PC-3 (cell line): ENCODE data around the gene SLC35F5. TPM values are rescaled to one million over a fixed set of nuclear protein-coding genes. Genes with fewer than 3 reads are reported as not detected.
"Not testable (repeated sequence)": the region's sequence is repeated elsewhere in the genome, so short reads cannot be mapped to it uniquely, and the experiment has no call there.

Experiments
- ATAC-seq: fragments of 200-7000 bp; cut with Tn5 transposase; 2 replicates; pipeline ENCODE4 v1.9.1; 2020; ENCODE audit warnings: mild to moderate bottlenecking, moderate library complexity
- BruUV-seq: library from RNA; stranded (reverse); fragments of 400-500 nt; replicated peaks from 2 replicates; lab custom pipeline; 2021; lab: Mats Ljungman, UMichigan
- CTCF ChIA-PET: fragments of 300-600 bp; sonication (Branson Sonifier 250); formaldehyde crosslinking; loops from one replicate; lab custom pipeline; 2022; ENCODE audit warnings: antibody characterized with exemption; lab: Charles Lee
- POLR2A ChIA-PET: fragments of 300-600 bp; sonication (Branson Sonifier 250); formaldehyde crosslinking; loops from one replicate; lab custom pipeline; 2022; ENCODE audit warnings: antibody characterized with exemption; ENCODE audit not compliant: unreplicated experiment; lab: Charles Lee
- DNase-seq: peaks from one replicate; pipeline ENCODE4 v3.0.0-alpha.2; 2015
- H2AFZ ChIP-seq: fragments of 300-600 bp; sonication (generic); 2 replicates; pipeline ENCODE4 v1.6.0; 2016; ENCODE audit warnings: antibody characterized with exemption, low read length
- H3F3A ChIP-seq: fragments of 300-600 bp; sonication (generic); one replicate; pipeline ENCODE4 v1.6.0; 2017; ENCODE audit warnings: antibody characterized with exemption, low read length, control low read depth, mild to moderate bottlenecking; ENCODE audit not compliant: unreplicated experiment
- H3K27ac ChIP-seq: fragments of 300-600 bp; sonication (generic); 2 replicates; pipeline ENCODE4 v1.5.1; 2016; ENCODE audit warnings: mild to moderate bottlenecking, low read length
- H3K27me3 ChIP-seq: fragments of 300-600 bp; sonication (generic); 2 replicates; pipeline ENCODE4 v1.6.1; 2016; ENCODE audit warnings: low read length, mixed read lengths
- H3K36me3 ChIP-seq: fragments of 300-600 bp; sonication (generic); 2 replicates; pipeline ENCODE4 v1.6.1; 2016; ENCODE audit warnings: low read depth, mixed run types, low read length, mixed read lengths
- H3K4me1 ChIP-seq: fragments of 300-600 bp; sonication (generic); 2 replicates; pipeline ENCODE4 v1.5.1; 2016; ENCODE audit warnings: low read length; ENCODE audit not compliant: insufficient read depth
- H3K4me2 ChIP-seq: fragments of 300-600 bp; sonication (generic); 2 replicates; pipeline ENCODE4 v1.6.0; 2016; ENCODE audit warnings: low read length
- H3K4me3 ChIP-seq: fragments of 300-600 bp; sonication (generic); 2 replicates; pipeline ENCODE4 v1.5.1; 2016; ENCODE audit warnings: mild to moderate bottlenecking, low read length, mixed read lengths
- H3K79me2 ChIP-seq: fragments of 300-600 bp; sonication (generic); 2 replicates; pipeline ENCODE4 v1.6.1; 2017; ENCODE audit warnings: low read length, mixed read lengths
- H3K9ac ChIP-seq: fragments of 300-600 bp; sonication (generic); 2 replicates; pipeline ENCODE4 v1.6.0; 2016; ENCODE audit warnings: mild to moderate bottlenecking, low read length
- H3K9me2 ChIP-seq: fragments of 300-600 bp; sonication (generic); replicated peaks from 2 replicates; pipeline ENCODE4 v1.6.1; 2016; ENCODE audit warnings: mixed run types, low read length, mixed read lengths
- H3K9me3 ChIP-seq: fragments of 300-600 bp; sonication (generic); 2 replicates; pipeline ENCODE4 v1.6.1; 2016; ENCODE audit warnings: low read length, mixed read lengths
- H4K20me1 ChIP-seq: fragments of 300-600 bp; sonication (generic); 2 replicates; pipeline ENCODE4 v1.6.1; 2016; ENCODE audit warnings: low read length, mixed read lengths
- EZH2 ChIP-seq: fragments of 300-600 bp; sonication (generic); IDR thresholded peaks from one replicate; pipeline ENCODE4 v1.6.1; 2017; ENCODE audit warnings: antibody characterized with exemption, mild to moderate bottlenecking, low read length; ENCODE audit not compliant: unreplicated experiment
- EZH2phosphoT487 ChIP-seq: fragments of 300-600 bp; sonication (generic); IDR thresholded peaks from 2 replicates; pipeline ENCODE4 v1.6.1; 2018; ENCODE audit warnings: mild to moderate bottlenecking, antibody characterized with exemption, low read length, borderline replicate concordance
- intact Hi-C: fragments of 100-400 bp; cut with micrococcal nuclease; formaldehyde crosslinking; loops from 2 replicates; pipeline ENCODE4 v1.9.0; 2023
- microRNA-seq: library from miRNA; unstranded; fragments of <30 nt; microRNA quantifications from one replicate; pipeline ENCODE4 v1.1.0, GENCODE V29; 2020; ENCODE audit not compliant: unreplicated experiment
- total RNA-seq: library from RNA; depleted of rRNA; stranded (reverse); fragments of >200 nt; gene quantifications from 2 replicates; pipeline ENCODE4 v1.2.3, GENCODE V29; 2014; rRNA removed

The SLC35F5 gene
- total RNA-seq, 1 experiment from 2014 or later = 55.3 TPM

DNA sequence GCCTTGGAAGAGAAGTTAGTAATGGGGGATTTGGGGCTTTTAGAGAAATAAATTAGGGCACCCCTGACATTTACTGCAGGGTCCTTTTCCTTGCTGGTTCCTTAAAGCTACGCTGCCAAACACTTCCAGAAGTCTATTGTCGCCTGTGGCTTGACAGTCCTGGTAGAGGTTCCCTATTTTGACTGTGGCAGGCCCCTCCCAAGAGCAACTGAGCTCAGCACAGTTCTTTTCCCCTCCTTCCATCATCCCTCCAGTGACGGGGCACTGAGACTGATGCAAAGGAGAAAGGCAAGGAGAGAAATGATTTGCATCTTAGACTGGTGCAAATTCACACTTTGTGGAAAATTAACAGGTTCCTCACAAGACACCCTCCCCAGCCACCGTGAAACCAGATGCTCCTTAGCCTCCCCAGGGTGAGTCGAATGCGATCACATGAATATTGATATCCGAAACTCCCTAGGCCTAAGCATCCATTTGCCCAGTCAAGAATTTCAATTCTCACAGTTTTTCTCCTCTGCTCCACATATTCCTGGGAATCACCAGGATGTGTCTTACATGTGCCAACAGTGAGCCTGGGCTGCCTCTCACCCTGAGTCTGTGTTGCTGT, 84.0 kb downstream of the SLC35F5 start:
- no peak overlapping the region for H3K4me3 ChIP-seq
- no peak for DNase-seq
- CTCF ChIA-PET = no interaction called here
- H3K79me2 ChIP-seq = no peaks in the 10 kb centered on the region
- H4K20me1 ChIP-seq = no peaks in the 10 kb centered on the region
- H2AFZ ChIP-seq = no peak overlapping the region
- no peak overlapping the region for H3K4me2 ChIP-seq
- no peaks in the 10 kb centered on the region for H3K4me1 ChIP-seq
- TF ChIP-seq EZH2 (no peak), EZH2phosphoT487 (no peak)
- H3F3A ChIP-seq = no peaks in the 10 kb centered on the region
- no peak for ATAC-seq
- no peaks in the 10 kb centered on the region for H3K9me3 ChIP-seq
- POLR2A ChIA-PET = no interaction called here
- intact Hi-C loops = no loop called here
- no peaks in the 10 kb centered on the region for H3K36me3 ChIP-seq
- BruUV-seq = no TSS peak
- H3K27me3 ChIP-seq = no peaks in the 10 kb centered on the region
- no peak overlapping the region for H3K9ac ChIP-seq
- H3K27ac ChIP-seq = no peak overlapping the region
- H3K9me2 ChIP-seq = no peaks in the 10 kb centered on the region

DNA sequence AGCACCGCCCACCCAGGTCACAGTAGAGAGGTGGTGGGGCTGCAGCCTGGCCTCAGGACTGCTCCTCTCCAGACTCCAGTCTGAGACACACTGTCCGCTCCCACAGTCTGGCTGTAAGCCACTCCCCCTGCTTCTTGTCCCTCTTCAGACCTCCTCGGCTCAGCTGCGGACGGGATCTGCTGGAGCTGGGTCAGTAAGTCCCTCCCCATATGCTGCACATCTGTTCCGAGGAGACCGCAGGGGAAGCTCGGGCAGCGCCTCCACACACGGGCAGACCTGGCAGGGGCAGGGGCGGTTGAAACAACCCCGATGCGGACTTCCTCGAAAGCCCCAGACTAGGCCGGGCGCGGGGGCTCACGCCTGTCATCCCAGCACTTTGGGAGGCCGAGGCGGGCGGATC, 87.4 kb downstream of the SLC35F5 start:
- DNase-seq, H3K4me3 ChIP-seq, CTCF ChIA-PET, H3K27me3 ChIP-seq, BruUV-seq, H3K36me3 ChIP-seq, H2AFZ ChIP-seq, H4K20me1 ChIP-seq, H3K9me2 ChIP-seq, H3F3A ChIP-seq, ATAC-seq, H3K79me2 ChIP-seq, POLR2A ChIA-PET, intact Hi-C loops, H3K27ac ChIP-seq, H3K9ac ChIP-seq, H3K4me1 ChIP-seq, H3K9me3 ChIP-seq, H3K4me2 ChIP-seq: not testable (repeated sequence)

DNA sequence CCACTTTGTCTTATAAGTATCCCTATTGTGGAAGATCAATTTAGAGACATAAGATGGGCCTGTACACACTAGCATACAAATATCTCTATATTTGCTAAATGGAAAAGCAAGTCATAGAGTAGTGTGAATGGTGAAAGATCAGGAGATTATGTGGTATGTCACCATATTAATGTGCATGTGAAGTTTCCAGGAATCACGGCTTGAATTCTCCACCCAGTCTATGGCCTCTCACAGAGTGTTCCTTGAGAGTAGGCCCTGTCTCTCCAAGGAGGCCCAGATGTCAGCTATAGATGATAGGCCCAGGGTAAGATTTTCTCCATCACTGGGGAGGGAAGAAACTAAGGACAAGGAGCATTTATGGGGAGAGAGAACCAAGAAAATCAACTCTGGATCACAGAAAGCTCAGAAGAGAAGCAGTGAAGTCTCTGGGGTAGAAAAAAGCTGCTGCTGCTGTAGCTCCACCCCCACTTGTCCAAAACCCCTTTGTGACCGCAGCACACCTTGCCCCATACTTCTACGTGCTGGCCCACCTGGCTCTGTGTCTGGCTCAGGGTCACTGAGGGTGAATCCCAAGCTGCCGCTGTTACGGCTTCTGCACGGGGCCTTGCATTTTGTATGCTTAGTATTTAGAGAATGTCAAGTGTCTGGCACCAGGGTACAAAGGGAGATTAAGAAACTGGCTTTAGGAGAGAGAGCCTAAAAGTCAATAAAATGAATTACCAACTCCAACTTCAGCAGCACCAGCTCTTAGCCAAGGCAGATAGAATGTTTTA, 91.5 kb downstream of the SLC35F5 start:
- ATAC-seq, POLR2A ChIA-PET, H3K4me2 ChIP-seq, intact Hi-C loops, H3K36me3 ChIP-seq, DNase-seq, CTCF ChIA-PET, H3K9me2 ChIP-seq, H3K4me3 ChIP-seq, H3K27me3 ChIP-seq, H3K9ac ChIP-seq, H2AFZ ChIP-seq, H4K20me1 ChIP-seq, H3K4me1 ChIP-seq, H3K79me2 ChIP-seq, H3F3A ChIP-seq, BruUV-seq, H3K9me3 ChIP-seq, H3K27ac ChIP-seq: not testable (repeated sequence)

DNA sequence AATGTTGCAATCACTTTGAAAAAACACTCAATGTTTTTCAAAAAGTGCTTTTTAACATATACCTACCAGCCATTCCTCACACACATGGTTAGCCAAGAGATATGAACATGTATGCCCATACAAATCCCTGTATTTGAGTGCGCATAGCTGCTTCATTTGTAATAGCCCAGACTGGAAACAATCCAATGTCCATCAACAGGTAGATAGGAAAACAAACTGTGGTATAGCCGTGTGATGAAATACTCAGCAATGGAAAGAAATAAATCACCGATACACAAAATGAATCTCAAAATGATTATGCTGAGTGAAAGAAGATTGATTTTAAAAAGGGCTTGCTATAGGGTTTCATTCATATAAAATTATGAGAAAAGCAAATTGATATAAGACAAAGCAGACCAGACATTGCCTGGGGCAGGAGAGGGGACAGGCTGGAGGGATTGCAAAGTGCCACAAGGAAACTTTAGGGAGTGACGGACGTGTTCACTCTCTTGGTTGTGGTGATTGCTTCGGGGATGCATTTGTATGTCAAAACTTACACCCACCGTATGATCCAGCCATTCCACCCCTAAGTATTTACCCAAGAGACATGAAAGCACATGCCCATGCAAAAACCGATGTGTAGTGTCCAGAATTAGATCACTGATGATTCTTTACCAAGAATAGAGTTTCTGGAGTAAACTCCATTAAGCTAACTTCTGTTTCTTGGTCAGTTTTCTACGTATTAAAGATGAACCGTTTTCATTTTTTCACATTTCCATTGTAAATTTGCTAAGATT, 93.0 kb downstream of the SLC35F5 start:
- H3K4me1 ChIP-seq, H3K4me3 ChIP-seq, H3K9me3 ChIP-seq, H4K20me1 ChIP-seq, H3K27me3 ChIP-seq, CTCF ChIA-PET, POLR2A ChIA-PET, H3K36me3 ChIP-seq, DNase-seq, ATAC-seq, H3K4me2 ChIP-seq, H3K9ac ChIP-seq, H3K9me2 ChIP-seq, intact Hi-C loops, BruUV-seq, H3F3A ChIP-seq, H3K79me2 ChIP-seq, H3K27ac ChIP-seq, H2AFZ ChIP-seq: not testable (repeated sequence)

Small RNA genes lying within 50 kb of the gene (microRNA-seq; reads per million reads assigned to microRNA genes)
- gene MIR4782 = not detected

Other genes starting within 250 kb of the SLC35F5 start
- 3.7 and 4.4 TPM in 2 replicates for gene RABL2A, start 129.4 kb downstream of the SLC35F5 start, total RNA-seq
- 177 and 197 TPM in 2 replicates for gene ACTR3, start 133.4 kb upstream of the SLC35F5 start, total RNA-seq